AG10803 (cell line): ENCODE results near the gene CELSR1.

ENCODE experiments used
- DNase-seq: peaks from one replicate; pipeline ENCODE4 v3.0.0; 2010; ENCODE audit warnings: low read depth
- H3K4me3 ChIP-seq: 2 replicates; pipeline ENCODE4 v1.5.1; 2011; ENCODE audit warnings: mild to moderate bottlenecking, low read length, control low read depth
- TF ChIP-seq, protein P1 (sequence below): conservative IDR thresholded peaks from 2 replicates; pipeline ENCODE4 v1.5.1; 2011; ENCODE audit warnings: mild to moderate bottlenecking, low read length, control low read depth, inconsistent platforms

Gene CELSR1

GRCh38 chr22:46513908-46514550 is 23.4 kb downstream of the CELSR1 start:
- TF ChIP-seq, protein P1, sequence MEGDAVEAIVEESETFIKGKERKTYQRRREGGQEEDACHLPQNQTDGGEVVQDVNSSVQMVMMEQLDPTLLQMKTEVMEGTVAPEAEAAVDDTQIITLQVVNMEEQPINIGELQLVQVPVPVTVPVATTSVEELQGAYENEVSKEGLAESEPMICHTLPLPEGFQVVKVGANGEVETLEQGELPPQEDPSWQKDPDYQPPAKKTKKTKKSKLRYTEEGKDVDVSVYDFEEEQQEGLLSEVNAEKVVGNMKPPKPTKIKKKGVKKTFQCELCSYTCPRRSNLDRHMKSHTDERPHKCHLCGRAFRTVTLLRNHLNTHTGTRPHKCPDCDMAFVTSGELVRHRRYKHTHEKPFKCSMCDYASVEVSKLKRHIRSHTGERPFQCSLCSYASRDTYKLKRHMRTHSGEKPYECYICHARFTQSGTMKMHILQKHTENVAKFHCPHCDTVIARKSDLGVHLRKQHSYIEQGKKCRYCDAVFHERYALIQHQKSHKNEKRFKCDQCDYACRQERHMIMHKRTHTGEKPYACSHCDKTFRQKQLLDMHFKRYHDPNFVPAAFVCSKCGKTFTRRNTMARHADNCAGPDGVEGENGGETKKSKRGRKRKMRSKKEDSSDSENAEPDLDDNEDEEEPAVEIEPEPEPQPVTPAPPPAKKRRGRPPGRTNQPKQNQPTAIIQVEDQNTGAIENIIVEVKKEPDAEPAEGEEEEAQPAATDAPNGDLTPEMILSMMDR = no peak
- no peak overlapping the region for H3K4me3 ChIP-seq
- no peak for DNase-seq

DNA sequence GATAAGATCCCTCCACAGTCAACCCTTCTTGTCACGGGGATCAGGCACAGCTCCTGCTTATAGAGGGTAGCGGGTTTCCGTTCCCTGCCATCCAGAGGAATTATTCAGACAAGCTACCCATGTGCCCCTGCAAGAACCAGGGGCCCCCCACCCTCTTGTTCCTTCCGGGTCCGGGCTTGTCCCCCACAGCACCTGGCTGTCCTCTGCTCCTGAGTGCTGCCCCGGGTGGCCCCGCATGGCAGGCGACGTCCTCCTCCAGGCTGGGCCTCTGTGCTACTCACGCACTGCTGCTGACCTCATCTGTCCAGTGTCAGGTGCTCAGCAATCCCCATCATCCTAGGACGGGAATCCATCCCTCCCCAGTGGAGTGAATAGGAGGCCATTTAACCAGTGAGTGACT is 24.7 kb downstream of the CELSR1 start:
- DNase-seq = no peak
- TF ChIP-seq, protein P1 = no peak
- no peak overlapping the region for H3K4me3 ChIP-seq

DNA sequence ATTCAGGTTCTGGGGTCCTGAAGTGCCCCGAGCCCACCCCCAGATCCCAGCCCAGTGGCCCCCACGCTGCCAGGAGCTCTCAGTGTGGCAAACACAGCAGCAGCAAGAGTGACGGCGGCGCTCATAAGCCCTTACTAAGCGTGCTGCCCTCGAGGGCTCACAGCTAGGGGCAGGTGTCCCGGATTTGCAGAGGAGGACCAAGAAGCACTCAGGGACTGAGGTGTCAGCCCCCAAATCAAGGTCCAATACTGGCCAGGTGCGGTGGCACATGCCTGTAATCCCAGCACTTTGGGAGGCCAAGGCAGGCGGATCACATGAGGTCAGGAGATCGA is 25.4 kb downstream of the CELSR1 start:
- no peak overlapping the region for H3K4me3 ChIP-seq
- DNase-seq = no peak
- TF ChIP-seq, protein P1 = no peak

DNA sequence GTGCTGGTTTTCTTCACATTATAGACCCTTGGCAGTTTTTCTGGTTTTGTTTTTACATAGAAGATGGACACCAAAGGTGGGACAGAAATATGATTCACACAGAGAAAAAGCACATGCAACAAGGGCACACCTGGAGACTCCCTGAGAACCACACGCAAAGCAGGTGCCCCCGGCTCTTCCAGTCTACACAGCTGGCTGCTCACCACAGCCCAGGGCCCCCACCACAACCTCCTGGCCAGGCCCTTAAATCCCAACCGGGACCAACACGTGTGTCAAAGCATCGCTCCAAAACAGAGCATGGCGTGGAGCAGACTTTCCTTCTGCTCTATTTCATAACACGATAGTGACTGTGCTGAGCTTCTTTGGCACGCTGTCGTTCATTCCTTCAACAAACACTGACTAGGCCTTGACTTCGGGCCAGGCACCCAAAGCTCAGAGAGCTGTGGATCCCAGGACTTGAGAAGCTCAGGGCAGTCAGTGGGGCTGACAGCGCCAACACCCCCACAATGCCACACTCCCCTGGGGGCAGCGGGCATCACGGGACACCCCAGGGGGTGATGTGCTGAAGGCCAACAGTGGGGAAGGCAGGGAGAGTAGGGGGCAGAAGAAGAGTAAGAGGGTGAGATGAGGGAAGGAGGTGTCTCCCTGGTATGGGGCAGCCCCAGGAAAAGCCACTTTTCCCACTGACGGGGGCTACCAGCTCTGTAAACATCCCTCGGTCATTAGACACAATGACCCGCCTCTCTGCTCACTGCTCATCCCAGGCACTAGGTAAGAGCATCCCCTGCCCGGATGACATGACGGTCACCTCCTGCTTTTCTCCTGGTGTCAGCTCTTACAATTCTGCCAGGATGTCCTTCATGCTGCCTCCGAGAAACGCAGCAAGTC is 26.0 kb downstream of the CELSR1 start:
- no peak overlapping the region for H3K4me3 ChIP-seq
- peak; percentile 29 for DNase-seq
- TF ChIP-seq, protein P1 = no peak

DNA sequence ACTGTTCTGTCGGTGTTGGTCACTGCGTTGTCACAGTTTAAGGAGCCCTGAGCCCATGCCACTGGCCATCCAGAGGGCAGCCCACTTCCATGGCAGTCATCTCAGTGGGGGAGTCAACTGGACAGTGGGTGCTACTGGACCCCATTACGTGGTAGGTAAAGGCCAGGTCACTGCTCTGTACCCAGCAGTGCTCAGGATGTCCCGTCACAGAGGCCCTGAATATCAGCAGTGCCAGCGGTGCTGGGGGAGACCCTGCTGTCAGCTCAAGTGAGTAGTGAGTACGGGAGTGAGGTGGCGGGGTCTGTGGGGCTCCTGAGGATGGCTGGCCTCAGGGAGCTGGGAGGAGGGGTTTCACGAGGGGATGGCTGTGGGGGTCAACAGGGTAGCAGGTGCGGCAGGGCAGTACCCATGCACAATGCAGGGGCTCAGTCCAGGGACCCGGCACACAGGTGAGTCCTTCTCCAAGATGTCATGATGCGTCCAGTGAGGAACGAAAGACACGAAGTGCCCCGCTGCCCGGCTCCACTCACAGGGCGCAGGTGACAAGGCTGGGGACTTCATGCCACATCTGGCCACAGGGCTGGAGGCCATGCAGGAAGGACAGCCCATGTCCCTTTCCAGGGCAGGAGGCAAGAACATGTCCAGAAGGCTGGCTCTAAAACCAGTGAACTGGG is 27.9 kb downstream of the CELSR1 start:
- H3K4me3 ChIP-seq = no peak overlapping the region
- no peak for DNase-seq
- TF ChIP-seq, protein P1 = no peak

GRCh38 chr22:46508491-46508999 is 28.9 kb downstream of the CELSR1 start:
- DNase-seq = no peak
- TF ChIP-seq, protein P1 = no peak
- no peak overlapping the region for H3K4me3 ChIP-seq
